Stimulated activated CD4-positive, alpha-beta T cell treated with anti-CD3 and anti-CD28 coated beads, Interleukin-15, amount 100 ng/mL, for 1 hour (primary cell): ENCODE data around the gene ZNF618.

Source experiments
- DNase-seq, 2 donors: peaks; one replicate each; pipeline ENCODE4 v3.0.0-alpha.2; 2020; ENCODE audit warnings: low read depth in 1 of 2, low spot score in 1 of 2

Gene ZNF618

GRCh38 chr9:113999256-114000062, 123.3 kb downstream of the ZNF618 start:
- DNase-seq, result no peak

DNA sequence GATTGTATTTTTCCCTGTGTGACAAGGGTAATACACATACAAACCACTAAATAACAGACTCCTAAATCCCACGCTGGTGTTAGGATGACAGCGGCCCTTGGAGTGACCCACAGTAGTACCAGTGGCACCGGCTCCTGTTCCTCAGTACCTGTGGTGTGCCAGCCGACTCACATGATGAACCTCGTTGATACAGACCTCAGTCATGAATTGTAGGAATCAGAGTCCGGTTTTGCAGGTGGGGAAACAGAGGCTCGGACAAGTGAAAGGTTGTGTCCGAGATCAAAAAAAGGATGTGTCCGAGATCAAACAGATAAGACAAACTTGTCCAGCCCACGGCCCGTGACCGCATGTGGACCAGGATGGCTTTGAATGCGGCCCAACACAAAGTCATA, 124.0 kb downstream of the ZNF618 start:
- DNase-seq, result no peak

GRCh38 chr9:114000671-114001409, 124.7 kb downstream of the ZNF618 start:
- no peak for DNase-seq

- DNase-seq, result no peak
These were observed 125.2 kb downstream of the ZNF618 start for GRCh38 chr9:114001410-114001685.

- DNase-seq, result no peak
These were observed 125.7 kb downstream of the ZNF618 start for GRCh38 chr9:114001794-114002261.

GRCh38 chr9:114002271-114002985, 126.3 kb downstream of the ZNF618 start:
- DNase-seq, result no peak

GRCh38 chr9:114002986-114003350, 126.9 kb downstream of the ZNF618 start:
- DNase-seq, result no peak

- no peak for DNase-seq
These were observed 127.2 kb downstream of the ZNF618 start for GRCh38 chr9:114003351-114003750.

DNA sequence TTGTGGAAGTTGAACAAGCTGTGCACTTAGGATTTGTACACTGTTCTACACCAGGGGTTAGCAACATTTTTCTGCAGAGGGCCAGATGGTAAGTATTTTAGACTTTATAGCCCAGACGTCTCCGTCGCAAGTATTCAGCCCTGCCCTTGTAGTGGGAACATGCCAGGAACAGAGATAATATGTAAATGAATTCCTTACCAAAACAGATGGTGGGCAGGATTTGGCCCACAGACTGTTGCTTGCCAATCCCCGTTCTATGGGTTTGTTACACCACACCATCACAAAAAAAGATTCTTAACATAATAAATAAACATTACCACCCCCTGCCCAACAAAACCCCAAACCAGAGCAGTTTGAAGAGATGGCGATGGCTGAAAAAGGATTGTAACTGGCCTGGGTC, 127.6 kb downstream of the ZNF618 start:
- DNase-seq, result no peak

GRCh38 chr9:114004221-114004716, 128.2 kb downstream of the ZNF618 start:
- no peak for DNase-seq

GRCh38 chr9:114005371-114006154, 129.5 kb downstream of the ZNF618 start:
- no peak for DNase-seq

- no peak for DNase-seq
These were observed 130.0 kb downstream of the ZNF618 start for GRCh38 chr9:114006155-114006550.

DNA sequence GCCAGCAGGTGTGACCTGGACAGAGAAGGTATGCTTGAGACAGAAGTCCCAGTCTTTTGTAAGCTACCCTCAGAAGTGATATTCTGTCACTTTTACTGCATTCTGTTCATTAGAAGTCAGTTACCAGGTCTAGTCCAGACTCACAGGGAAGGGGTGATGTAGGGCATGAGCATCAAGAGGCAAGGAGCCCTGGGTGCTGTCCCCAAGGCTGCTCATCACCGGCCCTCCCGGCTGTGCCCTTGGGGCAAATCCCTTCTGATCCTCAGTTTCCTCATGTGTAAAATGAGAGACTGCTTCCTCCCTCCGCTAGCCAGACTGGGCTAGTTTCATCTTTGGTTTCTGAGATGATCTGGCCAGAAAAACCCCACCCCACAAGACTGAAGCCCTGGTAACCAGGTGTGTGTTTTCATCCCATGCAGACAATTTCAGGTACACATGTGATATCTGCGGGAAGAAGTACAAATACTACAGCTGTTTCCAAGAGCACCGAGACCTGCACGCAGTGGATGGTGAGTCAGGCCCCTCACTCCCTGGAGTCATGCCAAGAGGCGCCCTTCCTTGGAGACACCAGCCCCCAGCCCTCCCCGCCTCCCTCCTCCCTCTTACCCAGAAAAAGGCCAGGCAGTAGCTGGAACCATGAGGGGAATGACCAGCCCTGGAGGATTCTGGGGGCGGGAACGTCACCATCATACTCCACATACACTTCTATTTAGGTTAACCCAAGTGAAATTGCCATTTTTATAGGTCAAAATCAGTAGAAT, 131.0 kb downstream of the ZNF618 start:
- DNase-seq, result no peak

DNA sequence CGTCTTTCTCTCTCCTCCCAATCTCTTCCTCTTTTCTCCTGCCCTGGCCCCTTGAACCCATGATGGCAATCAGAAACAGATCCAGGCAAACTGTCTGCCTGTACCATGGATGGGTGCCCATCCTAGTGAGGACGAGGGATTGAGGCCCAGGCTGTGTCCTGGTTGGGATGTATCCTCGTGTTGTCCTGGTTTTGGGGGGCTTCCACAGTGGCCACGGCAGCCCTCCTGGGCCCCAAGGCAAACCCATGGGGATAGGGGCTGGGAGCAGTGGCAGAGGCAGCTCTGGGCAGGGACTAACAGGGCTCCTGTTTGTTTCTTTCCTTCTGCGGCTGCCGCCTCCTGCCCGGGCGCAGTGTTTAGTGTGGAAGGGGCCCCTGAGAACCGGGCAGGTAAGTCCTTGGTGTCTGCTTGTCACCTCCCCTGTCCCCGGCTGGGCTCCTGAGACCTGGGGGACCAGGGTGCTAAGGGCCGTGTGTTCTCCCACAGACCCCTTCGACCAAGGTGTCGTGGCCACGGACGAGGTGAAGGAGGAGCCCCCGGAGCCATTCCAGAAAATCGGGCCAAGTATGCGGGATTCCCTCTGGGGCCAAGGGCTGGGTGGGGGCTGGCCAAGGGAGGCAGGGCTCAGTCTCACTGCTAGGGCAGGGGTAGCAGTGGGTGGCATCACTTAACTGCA, 132.0 kb downstream of the ZNF618 start:
- no peak for DNase-seq

DNA sequence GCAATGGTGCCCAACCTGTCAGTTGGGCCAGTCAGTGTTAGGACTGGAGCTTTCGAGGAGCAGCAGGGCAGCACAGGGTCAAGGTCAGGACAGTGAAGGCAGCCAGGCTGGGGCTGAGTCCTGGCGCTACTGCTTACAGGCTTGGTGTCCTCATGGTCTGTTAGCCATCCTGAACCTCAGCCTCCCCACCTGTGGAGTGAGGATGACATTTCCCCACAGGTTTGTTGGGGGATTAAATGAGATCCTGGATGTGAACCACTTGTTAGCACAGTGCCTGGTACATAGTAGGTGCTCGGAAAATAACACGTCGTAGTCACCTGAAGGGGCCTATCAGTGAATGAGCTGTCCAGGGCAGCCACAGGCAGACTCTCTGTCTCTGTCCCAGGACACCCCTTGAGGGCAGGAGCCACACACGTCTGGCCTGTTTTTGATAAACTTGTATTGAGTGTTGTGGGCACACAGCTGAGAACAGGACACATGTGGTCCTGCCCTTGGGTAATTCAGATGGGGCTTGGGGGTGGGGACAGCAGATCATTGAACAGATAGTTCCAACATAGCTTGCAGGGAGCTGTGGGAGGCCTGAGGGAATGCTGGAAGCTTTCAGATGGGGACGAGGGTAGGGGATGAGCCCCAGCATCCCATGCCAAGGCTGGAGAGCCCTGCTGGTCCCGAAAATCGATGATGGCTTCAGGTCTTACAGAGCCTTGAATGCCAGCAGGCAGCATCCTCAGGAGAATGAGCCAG, 132.7 kb downstream of the ZNF618 start:
- DNase-seq, result no peak

- DNase-seq, result no peak
These were observed 135.2 kb downstream of the ZNF618 start for GRCh38 chr9:114011313-114011712.

GRCh38 chr9:114012126-114012525, 136.0 kb downstream of the ZNF618 start:
- no peak for DNase-seq

GRCh38 chr9:114014044-114014443, 137.9 kb downstream of the ZNF618 start:
- no peak for DNase-seq

DNA sequence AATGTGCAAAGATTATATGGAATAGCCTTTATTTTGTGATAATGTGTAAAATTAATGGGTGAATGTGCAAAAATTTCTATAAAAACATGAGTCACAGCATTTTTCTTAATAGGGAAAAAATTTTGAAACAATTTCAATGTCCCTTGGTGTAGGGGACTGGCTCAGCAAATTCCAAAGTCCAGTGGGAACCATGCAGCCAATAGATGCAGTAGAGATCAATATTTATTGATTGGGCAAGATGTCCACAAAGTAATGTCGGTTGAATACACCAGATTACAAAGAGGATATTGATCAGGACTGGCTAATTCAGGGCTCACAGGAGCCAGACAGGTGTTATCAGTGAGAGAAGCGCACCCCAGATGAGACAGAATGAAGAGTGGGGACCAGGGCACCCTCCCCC, 139.5 kb downstream of the ZNF618 start:
- no peak for DNase-seq
